Kidney capillary endothelial cell (primary cell): Measurements from ENCODE around the gene CEP170B.

ENCODE experiments used
- DNase-seq: peaks from one replicate; pipeline ENCODE4 v3.0.0-alpha.2; 2018; ENCODE audit warnings: low spot score

The CEP170B gene

DNA sequence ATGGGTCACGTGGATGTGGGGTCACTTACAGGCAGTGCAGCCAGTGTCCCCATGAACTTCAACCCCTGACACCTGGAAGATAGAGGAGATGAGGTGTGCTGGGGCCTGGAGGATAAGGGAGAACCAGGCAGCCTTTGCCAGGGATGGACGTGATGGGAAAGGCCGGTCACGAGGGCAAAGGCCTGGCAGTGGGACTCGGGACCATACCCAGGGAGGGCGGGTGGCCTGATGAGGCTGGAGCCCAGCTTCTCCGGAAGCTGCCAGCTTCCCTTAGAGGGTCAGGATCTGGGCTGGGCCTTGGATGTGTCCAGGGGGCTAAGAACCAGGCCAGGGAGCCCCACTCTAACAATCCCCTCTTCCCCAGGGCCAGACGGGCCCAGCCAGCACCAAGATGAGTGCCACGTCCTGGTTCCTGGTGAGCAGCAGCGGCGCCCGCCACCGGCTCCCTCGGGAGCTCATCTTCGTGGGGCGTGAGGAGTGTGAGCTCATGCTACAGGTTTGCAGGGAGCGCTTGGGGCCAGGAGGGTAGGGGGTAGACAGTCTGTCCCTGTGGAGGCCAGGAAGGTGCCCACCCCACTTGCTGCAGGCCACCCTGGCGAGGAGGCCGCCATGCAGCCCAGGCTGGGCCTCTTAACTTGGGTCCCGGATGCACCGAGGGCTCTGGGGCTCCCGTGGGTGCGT is 3.1 kb downstream of the CEP170B start:
- no peak for DNase-seq

DNA sequence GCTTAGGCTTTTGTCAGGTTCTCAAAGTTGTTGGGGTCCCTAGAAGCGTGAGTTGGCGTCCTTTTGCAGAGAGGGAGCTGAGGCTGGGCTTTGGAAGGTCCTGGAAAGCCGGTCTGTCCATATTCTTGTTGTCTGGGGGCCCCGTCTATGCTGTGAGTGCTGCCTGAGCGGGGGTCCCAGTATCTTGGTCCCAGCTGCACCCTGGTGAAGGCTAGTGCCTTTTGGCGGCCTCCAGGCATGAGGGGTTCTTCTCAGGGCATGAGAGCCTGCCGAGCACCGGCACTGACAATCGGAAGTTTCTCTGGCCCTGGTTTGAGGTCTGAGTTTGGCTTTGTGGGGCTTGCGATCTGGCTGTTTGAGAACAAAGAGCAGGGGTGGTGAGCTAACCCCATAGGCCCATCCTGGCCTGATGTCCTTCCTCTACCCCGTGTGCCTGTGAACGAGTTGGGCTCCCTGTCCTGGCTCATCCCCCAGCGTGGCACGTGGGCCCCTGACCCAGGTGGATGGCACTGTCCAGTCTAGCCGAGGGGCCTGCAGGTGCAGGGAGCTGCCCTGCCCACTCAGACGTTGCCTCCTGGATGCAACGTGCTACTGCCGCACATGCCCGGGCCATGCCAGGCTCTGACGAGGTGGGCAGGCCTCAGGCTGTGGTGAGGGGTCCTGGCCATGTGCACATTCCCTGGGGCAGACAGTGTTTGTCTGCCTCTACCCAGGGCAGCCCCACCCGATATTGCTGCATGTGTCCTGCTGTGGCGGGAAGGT is 3.9 kb downstream of the CEP170B start:
- DNase-seq = no peak

DNA sequence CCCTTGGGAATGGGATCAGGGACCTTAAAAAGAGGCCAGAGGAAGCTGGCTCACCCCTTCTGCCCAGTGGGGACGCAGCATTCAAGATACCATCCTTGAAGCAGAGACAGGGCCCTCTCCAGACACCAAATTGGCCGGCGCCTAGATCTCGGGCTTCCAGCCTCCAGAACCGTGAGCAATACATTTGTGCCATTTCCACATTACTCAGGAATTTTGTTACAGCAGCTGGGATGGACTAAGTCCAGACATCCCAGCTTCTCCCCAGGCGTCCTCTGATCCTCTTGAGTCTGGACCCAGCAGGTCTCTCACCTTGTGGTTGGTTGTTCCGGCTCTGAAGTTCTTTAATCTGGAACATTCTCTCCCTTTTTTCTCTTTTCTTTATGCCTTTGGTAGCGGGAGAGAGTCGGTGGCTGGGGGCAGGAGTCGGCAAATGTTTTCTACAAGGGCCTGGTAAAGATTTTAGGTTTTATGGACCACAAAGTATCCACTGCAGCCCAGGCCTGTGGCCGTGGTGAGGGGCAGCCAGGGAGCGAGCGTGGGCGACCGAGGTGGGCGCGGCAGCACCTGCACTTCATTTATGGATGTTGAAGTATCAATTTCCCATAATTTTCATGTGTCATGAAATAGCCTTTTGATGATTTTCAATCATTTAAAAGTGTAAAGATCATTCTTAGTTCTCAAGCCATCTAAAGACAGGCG is 4.8 kb downstream of the CEP170B start:
- no peak for DNase-seq

DNA sequence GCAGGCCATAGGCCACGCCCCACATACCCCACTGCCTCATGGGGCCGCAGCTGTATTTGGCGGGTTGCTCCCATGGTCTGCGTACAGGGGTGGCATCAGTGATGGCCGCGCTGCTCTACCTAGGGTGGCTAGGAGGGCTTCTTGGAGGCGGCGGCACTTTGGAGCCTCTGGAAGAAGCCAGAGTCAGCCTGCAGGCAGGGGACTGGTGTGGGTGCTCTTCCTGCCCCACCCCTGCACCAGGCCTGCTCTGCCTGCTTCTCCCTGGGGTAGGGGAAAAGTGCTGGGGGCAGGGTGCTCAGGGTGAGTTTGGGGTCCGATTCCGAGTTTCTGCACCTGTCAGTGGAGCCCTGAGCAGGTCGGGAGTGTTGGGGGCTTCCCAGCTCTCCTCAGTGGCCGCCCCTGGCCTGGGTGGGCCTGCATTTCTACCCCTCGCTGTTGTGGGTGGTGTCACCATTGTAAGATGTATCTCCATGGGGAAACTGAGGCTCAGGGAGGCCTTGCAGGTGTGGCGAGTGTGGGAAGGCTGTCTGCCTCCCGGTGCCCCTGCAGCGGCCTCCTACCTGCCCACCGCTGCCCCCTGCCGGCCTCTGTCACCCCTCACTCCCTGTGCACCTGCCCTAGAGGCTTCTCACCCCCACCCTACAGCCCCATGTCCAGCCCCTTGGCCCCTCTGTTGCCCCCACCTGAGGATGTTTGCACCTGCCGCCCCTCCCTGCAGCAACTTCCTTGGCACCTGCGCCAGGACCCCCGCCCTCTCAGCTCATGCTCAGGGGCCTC is 5.5 kb downstream of the CEP170B start:
- no peak for DNase-seq

DNA sequence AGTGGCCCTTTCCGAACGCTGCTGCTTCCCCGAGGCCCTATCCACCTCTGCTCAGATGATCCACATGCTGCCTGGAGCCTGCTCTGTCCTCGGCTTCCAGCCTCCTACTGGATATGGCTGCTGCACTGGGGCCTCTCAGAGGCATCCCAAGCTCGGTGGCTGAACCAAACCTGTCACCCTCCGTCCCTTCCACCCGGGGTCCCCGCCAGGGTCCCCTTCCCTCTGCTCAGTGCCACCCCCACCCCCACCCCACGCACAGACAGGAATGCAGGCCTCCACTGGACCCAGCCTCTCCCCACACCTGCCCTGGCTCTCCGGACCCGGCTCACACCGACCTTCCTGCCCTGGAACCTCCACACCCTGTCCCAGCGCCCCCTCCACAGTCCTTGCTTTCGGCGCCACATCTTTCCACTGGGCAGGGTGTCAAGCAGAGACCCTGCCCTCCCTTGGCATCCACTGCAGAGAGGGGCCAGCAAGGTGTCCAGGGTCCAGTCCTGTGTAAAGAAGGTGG is 6.1 kb downstream of the CEP170B start:
- no peak for DNase-seq

DNA sequence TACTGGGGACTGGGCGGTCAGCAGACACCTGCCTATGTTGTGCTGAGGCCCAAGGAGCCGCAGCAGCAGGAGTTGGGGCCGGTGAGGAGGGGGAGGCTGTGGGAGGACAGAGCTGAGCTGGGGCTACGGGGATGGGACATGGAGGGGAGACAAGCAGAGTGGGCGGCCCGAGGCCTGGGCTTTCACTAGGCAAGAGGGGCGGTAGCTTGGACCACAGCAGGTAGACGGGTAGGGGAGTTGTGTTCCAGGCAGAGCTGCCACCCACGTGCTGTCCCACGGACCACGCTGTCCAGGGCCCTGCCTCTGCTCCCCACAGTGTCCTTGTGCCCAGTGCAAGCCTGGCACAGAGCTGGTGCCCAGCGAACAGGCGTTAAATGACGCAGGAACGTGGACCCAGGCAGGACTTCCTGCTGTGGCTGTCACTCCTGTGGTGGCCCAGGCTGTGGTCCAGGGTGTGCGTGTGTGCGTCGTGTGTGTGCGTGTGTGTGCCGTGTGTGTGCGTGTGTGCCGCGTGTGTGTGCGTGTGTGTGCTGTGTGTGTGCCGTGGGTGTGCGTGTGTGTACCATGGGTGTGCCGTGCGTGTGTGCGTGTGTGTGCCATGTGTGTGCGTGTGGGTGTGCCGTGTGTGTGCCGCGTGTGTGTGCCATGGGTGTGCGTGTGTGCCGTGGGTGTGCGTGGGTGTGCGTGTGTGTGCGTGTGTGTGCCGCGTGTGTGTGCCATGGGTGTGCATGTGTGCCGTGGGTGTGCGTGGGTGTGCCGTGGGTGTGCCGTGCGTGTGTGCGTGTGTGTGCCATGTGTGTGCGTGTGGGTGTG is 6.8 kb downstream of the CEP170B start:
- no peak for DNase-seq

DNA sequence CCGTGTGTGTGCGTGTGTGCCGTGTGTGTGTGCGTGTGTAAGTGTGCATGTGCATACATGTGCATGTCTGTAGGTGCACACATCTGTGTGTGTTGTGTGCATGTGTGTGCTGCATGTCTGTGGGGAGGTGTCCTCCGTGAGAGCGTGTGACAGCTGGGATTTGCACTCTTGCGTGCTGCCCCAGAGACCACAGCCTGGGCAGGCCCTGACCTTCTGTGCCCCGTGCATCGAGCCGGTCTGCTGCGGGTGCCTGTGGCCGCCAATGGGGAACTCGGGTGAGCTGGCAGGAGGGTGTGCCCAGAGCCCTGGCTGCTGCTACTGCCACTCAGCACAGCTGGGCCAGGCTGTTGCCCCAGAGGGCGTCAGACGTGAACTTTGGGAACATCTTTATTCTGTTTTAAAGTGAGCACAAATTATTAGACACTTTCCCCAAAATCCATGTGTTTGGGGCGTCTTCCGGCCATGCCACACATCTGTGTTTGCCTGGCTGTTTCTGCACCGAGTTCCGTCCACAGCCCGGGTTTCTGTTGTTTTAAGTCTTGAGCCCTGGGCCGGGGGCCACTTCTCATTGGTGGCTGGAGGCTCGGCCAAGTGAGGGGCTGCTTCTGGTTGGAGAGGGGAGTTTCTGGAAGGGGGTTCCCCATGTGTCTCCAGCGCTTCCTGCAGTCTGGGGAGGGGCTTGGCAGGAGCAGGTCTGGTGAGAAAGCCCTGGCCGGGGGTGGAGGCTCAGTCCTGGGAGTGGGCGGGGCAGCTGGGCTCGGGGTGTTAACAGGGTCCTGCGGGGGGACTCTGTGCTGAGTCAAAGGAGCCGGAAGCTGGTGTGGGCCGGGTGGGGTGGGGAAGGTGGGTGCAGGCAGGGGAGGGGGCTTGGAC is 7.6 kb downstream of the CEP170B start:
- DNase-seq = no peak

DNA sequence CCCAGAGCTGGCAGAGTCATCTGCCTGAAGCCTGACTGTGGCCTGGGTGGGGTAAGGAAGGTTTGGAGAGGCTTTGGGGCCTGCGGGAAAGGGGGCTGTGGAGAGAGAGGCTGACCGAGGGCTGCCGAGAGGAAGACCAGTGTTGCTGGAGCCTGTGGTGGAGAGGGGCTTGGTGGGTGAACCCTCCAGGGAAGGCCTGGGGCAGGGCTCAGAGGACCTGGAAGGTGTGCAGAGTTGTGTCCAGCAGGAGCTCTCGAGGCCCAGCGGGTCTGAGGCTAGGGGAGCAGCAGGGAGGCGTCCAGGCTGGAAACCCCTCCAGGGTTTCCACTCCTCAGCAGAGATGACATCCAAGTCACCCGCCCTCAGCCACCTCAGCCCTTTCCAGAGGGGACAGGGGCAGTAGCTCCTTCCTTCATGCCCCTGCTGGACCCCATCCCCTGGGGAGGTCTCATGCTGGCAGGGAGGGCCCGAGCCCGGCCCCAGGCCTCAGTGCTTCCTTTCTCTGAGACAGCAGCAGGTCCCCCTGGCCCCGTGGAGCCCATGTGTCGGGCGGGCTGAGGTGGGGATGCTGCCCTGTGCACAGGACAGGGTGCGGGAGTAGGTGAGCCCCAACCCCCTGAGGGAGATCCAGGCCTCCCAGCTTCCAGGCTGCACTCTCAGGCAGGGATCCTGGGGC is 8.4 kb downstream of the CEP170B start:
- DNase-seq = no peak

DNA sequence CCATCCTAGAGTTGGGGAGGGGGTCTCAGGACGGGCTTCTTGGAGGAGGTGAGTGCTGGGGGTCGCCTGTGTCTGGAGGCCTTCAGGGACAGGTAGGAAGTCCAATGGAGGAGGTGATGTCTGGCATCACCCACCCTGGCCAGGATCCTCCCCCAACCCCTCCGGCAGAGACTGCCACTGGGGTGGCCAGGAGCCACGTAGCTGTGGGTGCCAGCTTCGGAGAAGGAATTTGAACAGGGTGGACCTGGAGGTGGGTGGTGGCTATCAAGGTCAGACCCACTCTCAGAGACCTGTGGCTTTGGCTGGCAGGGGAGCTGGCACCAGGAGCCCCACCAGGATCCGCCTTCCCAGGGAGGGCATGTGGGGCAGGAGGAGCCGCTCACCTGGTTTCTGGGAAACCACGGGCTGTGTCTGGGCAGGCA is 9.1 kb downstream of the CEP170B start:
- no peak for DNase-seq

DNA sequence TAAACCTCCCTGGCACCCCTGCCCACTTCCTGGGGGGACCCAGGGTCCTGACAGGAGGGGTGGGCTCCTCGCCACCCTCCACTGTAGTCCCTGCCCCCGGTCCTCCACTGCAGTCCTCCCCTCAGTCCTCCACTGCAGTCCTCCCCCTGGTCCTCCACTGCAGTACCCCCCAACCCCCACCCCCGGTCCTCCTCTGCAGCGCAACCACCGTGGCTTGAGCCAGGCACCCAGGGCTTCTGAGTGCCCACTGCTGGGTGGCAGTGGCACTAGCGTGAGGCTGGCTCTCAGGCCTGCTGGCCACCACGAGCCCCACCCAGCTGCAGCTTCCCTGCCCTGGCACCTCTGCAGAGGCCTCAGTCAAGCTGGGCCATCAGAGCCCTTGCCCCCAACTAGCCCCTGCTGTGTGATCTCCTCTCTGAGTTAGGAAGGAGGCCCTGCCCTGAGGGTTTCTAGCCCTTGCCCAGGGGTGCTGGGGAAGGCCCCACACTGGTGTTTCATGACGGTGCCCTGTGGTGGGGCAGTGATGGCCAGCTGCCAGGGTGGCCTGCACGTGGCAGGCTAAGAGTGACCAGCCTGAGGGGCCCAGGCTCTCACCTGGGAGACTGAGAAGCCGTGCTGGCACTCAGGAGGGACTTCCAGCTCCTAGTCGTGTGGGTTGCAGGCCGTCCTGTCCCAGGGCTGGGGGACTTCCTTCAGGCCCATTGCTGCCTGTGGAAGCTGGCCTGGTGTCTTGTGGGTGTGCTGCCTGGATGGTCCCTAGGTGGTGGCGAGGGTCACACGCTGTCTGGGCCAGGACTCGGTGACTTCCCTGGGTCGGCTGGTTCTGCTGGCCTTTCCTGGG is 9.7 kb downstream of the CEP170B start:
- no peak for DNase-seq

DNA sequence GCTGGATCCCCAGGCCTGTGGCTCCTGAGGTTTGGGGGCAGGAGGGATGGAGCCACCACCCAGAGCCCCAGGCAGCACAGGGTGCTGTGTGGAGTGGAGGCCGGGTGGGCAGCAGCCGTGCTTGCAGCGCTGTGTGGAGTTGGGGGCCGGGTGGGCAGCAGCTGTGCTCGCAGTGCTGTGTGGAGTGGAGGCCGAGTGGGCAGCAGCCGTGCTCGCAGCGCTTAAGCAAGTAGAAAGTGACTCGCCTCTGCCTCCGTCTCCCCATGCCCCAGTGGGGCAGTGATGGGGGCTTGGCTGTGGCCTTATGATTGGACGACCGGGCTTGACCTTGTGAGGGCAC is 10.3 kb downstream of the CEP170B start:
- DNase-seq = no peak

DNA sequence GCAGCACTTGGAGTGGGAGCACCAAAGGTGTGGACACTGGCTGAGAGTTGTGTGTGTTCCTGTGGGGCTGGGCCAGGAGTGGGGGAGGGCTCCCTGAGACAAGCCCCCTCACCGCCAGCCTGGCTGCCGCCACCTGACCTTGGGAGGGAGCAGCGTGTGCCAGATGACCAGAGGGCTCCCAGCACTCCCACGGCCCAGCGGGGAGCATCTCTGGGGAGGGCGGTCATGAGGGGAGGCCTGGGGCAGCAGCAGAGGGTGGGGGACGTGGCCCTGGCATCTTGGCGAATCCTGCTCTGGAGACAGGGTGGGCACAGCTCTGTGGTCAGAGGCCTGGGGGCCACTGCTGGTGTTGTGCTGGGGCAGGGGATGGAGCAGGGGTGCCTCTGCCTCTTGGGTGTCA is 10.7 kb downstream of the CEP170B start:
- DNase-seq = no peak

DNA sequence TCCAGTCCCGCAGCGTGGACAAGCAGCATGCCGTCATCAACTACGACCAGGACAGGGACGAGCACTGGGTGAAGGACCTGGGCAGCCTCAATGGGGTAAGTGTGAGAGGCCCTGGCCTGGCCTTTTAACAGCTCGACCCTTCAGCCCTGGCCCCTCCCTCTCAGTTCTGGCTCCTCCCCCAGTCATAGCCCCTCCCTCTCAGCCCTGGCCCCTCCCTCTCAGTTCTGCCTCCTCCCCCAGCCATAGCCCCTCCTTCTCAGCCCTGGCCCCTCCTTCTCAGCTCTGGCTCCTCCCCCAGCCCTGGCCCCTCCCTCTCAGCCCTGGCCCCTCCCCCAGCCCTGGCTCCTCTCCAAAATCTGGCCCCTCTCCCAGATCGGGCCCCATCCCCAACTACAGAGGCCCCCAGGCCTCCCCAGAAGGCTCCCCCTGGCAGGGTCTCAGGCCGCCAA is 11.2 kb downstream of the CEP170B start:
- peak; percentile 36 for DNase-seq

DNA sequence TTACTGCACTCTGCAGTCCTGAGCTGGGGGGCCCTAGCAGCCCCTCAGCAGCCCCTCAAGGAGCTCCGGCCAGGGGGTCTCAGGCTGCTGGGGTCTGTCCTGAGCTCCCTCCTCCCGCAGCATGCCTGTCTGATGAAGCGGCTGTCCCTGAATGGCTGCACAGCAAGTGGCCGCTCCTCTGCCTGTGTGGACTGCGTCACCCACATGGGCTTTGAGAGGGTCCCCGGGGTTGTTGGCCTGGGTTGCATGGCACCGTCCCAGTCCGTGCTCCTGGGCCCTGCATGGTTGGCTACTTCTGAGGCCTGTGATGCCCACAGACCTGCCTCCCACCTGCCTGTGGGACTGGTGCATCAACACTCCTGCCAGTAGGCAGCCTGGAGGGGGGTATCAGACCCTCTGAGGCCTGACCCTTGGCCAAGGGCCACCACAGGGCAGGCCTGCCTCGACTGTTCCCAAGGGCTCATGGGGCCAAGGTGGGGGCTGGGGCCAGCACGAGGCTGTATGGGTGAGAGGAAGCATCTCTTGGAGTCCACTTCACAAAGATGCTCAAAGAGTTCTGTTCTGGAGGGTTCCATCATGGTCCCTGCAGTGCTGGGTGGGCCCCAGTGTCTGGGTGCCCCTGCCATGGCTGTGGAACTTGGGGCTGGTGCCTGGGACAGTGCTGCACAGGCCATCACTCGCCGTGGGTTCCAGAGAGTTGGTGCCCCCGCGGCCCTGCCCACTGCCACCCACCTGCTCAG is 12.2 kb downstream of the CEP170B start:
- no peak for DNase-seq

DNA sequence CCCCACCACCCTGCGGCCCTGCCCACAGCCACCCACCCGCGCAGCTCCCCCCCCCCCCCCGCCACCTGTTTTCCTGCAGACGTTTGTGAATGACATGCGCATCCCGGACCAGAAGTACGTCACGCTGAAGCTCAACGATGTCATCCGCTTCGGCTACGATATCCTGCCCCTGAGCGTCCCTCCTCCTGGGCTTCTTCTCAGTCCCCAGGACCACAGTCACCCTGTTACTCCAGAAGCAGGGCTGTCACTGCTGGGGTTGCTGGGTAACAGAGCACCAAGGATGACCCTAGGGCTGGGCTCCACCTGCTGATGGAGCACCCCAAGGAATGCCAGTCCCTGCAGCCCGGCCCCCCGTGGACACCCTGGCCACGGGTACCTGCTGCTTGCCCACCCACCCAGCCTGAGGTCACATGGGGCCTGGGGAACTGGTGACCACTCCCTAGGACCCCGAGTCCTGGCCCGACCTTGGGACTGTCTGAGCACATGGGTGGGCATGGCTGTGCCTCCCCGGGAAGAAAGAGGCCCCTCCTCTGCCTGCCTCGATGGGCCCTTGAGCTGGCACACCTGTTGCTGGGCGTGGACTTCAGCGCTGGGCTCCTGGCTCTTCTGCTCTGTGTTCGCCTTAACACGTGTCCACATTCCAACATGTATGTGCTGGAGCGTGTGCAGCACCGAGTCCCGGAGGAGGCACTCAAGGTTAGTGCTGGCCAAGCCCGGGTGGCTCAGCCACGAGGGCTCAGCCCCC is 12.9 kb downstream of the CEP170B start:
- no peak for DNase-seq

DNA sequence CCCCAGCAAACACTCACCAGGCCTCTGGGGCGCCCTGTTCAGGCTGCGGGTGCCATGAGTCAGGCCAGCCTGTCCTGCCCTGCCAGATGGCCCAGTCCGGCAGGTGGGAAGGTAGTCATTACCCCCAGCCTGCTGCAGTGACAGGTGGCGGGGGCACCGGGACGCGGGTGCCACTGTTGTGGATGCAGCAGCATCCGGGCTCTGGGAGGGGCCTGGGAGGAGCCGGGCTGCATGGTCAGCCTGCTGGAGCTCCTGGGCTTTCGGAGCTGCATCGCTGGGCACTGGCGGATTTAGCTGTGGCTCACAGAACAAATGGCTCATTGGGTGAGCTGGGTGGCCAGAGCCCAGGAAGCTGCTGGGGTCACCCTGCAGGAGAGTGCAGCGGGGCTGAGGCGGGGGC is 13.5 kb downstream of the CEP170B start:
- no peak for DNase-seq

DNA sequence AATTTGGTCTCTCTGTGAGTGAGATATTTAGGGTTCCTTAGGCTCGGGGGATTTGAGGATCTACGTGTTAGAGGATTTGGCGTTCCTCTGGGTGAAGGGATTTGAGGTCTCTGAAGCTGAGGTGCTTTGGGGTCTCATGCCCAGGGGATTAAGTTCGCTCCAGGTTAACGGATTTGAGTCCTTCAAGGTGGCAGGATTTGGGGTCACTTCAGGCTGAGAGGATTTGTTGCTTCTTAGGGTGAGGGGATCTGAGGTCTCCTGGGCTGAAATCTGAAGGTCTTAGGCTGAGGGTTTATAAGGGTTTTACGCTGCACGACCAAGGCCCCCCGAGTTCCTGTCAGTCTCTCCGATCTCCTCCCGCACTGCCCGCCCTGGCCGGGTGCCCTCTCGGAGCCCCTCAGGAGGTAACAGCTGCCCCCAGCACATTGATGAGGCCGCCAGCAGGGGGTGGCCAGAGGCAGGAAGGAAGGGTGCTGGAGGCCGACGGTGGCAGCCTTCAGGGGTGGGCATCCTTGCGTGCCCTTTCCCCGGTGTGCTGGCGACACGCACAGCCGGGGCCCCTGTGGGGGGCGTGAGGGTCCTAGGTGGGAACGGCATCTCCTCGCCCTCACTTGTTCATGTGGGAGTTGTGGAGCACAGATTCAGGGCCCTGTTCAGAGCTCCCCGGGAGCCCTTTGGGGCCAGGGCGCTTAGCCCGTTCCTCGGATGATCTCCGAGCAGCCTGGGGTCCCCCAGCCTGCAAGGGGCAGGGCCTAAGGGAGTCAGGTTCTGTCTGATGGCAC is 14.3 kb downstream of the CEP170B start:
- DNase-seq = no peak
